T follicular helper cell (primary cell): ENCODE data around the gene NUDT17.
"Not testable (repeated sequence)": the region's sequence is repeated elsewhere in the genome, so short reads cannot be mapped to it uniquely, and the experiment has no call there.

ENCODE experiments used
- DNase-seq: peaks from one replicate; pipeline ENCODE4 v3.0.0-alpha.2; 2020; ENCODE audit warnings: low read depth
- total RNA-seq, 2 experiments: gene quantifications; one replicate each; lab custom pipeline; 2026; lab: John Stamatoyannopoulos, UW

Gene NUDT17, protein sequence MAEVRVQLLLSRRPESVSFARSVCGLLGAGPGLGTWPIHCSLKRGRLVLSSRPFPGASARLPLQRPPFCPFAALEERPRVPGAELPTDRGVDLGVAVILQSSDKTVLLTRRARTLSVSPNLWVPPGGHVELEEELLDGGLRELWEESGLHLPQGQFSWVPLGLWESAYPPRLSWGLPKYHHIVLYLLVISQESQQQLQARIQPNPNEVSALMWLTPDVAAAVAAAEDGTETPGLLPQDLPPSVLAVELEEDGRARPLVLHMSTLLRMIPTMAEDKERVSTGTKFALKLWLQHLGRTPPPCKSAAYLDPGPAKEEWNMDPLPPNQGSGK
- total RNA-seq = 1.4 to 5.1 reads per million in 2 experiments

DNA sequence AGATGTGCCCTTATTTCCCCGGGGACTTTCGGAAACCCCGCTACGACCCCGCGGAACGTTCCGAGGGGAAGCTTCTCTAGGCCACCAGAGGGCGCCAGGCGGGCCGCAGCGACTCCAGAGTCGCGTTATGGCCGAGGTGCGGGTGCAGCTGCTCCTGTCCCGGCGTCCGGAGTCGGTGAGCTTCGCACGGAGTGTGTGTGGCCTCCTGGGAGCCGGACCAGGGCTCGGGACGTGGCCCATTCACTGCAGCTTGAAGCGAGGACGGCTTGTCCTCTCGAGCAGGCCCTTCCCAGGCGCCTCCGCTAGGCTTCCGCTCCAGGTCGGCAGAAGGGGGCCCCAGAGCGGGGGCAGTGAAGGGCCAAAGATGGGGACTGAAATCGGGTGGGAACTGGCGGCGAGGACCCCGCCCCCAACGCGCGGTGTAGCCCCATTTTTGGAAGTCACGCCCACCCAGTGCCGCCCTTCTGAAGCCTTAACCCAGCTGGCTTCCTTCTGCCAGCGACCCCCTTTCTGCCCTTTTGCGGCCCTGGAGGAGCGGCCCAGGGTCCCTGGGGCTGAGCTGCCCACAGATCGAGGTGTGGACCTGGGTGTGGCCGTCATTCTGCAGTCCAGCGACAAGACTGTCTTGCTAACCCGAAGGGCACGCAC lies at the start of gene NUDT17:
TSS of gene NUDT17 (plus strand) at position 117 of the 648 bp plus-strand sequence. CDS start at position 128, 11 bp downstream.
- DNase-seq = peak; percentile 62

DNA sequence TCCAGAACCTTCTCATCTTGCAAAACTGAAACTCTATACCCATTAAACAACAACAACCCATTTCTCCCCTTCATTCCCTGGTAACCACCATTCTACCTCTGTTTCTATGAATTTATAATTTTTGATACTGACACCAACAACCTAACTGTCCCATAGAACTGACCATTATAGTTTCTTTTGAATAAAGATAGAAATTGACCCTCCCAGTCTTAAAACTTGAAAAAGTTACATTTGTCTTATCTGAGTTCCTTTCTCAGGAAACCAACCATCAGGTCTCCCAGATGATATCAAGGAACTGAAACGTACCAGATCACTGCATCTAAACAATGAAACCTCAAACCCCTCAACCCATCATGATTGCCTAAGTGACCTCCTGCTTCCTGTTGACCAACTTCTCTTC lies 48.7 kb upstream of the NUDT17 start:
- no peak for DNase-seq

DNA sequence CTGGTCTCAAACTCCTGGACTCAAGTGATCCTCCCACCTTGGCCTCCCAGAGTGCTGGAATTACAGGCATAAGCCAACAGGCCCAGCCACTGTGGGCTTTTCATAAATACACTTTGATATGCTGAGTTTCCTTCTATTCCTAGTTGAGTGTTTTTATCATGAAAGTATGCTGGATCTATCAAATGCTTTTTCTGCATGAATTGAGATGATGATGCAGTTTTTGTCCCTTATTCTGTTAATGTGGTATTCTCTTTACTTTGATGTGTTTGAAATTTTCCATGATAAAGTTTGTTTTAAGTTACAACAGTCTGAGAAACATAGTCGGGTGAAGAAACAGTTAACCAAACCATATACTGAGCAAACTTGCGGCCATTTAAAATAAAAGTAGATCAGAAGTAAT lies 45.6 kb upstream of the NUDT17 start:
- no peak for DNase-seq

DNA sequence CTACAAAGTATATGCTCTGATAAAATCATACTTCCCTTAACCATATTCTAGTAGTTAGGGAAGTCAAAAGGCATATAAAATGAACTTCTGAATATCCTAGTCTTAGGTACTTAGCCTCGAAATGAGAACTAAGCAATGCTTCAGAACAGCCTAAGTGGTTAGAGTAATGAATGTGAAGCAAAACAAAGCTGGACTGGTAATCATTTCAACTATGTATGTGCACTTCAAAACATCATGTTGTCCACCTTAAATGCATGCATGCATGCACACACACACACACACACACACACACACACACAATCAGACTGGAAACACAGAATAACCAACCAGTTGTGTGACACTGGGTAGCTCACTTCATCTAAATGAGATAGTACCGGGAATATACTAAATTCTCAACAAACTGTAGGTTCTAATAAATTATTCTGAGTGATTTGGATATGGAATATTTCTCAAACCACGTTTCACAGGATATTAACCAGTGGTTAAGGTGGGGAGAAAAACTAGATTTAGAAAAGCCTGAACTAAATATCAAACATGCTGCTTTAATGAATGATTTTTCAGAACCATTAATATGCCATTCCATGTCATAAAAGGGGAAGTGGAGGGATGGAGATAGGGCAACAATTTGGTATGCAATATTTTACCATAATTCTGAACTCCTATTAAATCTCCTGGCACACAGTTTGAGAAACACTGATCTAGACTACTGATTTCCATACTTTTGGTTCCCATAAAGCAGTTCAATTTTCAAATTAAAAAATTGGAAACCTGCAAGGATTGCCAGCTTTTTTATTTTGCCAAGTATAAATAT lies 41.0 kb upstream of the NUDT17 start:
- DNase-seq = no peak

DNA sequence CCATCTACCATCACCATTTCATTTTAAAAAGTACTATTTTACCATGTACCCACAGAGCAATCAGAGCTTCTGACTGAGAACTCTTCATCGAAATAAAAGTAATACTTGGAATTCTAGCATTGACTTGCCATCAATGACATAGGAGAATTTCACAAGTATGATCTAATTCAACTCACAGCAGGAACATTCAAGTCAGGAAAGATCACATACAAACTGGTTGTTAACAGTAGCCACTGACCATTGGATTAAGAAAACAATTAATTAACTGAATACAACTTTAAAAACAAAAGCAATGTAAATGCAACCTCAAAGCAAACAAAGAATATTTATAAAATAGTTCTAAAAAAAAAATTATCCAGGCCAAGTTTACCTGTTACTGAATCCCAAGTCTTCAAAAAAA lies 40.4 kb upstream of the NUDT17 start:
- DNase-seq = no peak

DNA sequence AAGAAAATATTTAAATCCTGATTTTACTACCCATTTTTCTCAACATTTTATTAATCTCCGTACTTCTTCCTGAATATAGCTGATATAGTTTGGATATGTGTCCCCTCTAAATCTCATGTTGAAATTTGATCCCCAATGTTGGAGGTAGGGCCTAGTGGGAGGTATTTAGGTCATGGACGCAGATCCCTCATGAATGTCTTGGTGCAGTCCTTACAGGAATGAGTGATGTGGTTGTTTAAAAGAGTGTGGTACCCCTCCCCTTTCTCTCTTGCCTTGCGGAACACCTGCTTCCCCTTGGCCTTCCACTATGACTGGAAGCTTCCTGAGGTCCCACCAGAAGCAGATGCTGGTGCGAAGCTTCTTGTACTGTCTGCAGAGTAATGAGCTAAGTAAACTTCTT lies 39.0 kb upstream of the NUDT17 start:
- DNase-seq = no peak

DNA sequence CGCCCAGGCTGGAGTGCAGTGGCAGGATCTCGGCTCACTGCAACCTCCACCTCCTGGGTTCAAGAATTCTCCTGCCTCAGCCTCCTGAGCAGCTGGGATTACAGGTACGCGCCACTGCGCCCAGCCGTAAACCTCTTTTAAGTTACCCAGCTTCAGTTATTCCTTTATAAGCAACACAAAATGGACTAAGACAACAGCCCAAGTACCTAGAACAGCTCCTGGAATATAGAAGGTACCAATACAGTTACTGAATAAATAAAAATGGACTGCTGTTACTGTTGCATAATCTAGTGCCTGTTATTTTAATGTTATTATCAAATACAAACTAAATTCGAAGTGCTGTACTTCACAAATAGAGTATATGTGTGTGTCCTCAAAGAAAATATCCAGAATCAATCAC lies 38.6 kb upstream of the NUDT17 start:
- no peak for DNase-seq

DNA sequence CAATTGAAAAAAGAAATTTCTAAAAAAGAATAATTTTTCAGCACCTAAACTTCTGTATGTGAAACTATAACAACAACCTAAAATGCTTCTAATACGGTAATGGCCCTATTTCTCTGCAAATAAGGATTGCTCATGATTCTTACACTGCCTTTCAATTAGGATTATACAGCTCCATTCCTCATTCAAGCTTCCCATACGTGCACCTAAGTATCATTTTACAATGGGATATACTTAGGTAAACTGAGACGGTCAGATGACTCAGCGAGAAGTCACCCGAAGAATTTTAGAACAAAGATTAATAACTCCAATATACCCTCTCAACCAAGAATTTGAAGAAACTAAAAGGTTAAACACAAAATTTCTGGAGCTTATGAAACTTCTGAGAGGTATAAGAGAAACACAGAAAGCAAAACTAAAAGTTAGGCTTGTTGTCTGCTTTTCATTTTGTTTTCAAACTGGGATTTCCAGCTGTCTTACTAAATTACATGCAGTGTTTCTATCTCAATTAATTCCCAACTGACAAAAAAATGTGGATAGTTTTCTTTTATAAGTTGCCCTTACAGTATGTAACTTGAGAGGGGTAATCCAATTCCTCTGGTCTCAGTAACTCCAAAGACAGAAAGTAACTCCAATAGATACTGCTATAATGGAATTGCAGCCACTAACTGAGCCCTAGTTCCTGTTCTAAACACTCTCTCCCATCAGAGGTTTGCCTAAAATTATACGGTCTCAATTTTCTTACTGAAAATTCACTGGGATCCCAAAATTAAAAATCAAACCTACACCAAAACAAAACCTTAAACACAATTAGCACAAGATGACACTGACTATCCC lies 32.2 kb upstream of the NUDT17 start:
- not testable (repeated sequence) for DNase-seq

DNA sequence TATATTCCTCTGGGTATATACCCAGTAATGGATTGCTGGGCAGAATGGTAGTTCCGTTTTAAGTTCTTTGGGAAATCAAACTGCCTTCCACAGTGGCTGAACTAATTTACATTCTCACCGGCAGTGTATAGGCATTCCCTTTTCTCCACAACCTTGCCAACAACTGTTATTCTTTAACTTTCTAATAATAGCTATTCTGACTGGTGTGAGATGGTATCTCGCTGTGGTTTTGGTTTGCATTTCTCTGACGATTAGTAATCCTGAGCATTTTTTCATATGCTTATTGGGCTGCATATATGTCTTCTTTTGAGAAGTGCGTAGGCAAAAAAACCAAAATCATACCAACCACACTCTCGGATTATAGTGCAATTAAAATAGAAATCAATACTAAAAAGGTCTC lies 27.3 kb upstream of the NUDT17 start:
- DNase-seq = not testable (repeated sequence)

DNA sequence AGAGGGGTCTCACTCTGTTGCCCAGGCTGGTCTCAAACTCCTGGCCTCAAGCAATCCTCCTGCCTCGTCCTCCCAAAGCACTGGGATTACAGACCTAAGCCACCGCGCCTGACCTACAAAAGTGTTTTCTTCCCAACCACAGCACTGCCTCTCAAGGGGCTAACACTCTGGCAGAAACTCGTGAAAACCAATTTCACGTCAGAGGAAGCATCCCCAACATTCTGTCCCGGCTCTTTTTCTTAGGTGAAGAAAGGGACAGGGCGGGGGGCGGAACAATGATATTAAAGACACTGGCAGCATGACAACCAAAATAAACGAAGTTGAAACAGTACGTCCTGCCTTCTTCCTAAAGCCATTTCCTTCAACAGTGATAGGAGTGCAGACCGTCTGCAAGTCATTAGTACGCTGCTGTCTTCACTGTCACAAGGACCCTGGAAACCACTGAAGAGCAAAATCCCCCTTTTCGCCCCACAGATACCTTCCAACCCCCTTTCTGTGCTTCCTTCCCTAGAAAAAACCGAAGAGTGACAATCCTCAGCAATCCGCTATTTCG lies 22.6 kb upstream of the NUDT17 start:
- not testable (repeated sequence) for DNase-seq

DNA sequence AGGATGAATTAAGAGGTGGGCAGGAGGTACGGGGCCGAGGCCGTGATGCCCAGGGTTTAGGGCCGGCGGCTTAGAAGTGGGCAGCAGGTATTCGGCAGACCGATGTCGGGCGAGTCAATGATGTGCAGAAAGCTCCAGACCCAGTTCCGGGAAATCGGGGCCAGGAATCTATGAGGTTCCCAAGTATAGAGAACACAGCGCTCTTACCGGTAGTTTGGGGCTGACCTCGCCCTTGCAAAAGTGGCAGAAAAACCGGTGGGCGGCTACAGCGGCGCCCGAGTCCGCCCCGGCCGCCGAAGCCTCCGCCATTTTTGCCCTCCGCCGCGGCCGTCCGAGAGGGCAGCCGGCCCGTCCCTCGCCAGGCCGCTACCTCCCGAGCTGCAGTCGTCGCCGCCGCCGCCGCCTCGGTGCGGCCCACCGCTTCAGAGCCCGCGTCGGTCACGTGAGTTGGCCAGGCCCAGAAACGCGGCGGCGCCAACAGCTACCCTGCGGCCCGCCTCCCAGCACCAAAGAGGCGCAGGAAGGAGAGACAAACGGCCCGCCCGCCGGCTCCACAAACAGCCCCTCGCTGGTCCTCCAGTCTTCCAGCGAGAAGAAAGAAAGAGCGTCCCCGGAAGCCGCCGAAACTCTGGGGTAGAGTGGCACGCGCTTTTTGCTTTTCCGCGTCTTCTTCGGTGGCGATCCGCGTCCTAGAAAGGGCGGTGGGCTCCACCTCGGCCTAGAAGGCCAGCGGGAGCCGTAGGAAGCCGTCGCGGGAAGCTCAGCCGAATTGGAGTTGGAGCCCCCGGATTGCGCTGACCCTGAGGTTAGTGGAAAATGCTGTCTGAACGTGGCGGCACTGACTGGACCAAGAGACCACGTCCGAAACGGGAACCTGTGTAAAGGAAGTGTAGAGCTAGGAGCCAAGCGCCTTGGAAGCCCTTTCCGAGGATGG lies 21.6 kb upstream of the NUDT17 start, which contains the start of the genes POLR3C and RNF115:
TSS of gene POLR3C (plus strand) at position 636 of the 934 bp plus-strand sequence. CDS start 1,577 bp downstream, outside the sequence.
TSS of gene RNF115 (minus strand) at position 531 of the 934 bp plus-strand sequence. CDS start at position 309, 222 bp downstream.
- DNase-seq = peak; percentile 81

DNA sequence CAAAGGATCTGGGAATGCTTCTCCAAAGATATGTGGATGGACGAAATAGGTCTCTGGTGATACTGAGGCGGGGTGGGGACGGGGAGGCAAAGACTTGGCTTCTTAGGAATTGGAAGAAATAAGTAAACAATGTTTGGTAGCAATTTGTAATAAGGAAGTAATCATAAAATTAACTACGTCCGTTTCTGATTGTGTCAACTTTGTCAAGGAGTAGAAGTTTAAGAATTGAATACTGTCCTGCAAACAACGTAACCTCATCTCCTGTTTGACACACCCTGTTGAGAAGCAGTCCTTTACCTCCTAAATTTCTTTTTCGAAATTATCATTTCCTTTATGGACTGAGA lies 21.0 kb upstream of the NUDT17 start:
- DNase-seq = no peak

DNA sequence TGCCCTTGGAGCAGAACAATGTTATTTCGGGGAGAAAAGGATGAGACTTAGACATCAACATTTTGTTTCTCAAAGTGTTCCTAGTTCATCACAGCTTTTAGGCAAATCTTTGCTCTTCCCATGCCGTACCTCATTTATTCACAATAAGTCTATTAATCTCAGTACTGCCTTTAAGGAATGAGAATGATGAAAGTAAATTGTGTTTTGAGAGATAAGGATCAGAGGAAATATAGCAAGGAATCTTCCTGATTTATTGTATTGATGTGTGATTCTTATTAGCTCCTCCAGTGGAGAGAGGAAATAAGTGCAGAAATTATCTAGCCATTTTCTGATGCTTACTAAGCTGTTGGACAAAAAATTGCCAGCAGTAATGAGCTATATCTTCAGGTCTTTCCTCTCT lies 19.4 kb upstream of the NUDT17 start:
- no peak for DNase-seq

DNA sequence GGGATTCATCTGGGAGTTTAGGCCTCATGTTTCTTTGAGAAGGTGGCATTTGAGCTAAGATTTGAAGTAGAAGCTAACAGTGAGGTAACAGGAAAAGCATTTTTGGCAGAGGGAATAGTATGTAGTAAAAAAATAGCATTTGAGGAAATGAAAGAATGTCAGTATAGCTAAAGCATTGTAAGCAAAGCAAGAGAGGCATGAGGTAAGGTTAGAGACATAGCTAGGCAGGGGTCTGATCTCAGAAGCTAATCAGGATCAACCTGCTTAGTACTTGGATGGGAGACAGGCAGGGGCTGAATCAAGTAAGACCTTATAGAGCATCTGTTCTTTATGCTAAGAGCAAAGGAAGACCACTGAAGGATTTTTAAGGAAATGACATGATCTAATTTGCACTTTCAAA lies 17.5 kb upstream of the NUDT17 start:
- DNase-seq = no peak

DNA sequence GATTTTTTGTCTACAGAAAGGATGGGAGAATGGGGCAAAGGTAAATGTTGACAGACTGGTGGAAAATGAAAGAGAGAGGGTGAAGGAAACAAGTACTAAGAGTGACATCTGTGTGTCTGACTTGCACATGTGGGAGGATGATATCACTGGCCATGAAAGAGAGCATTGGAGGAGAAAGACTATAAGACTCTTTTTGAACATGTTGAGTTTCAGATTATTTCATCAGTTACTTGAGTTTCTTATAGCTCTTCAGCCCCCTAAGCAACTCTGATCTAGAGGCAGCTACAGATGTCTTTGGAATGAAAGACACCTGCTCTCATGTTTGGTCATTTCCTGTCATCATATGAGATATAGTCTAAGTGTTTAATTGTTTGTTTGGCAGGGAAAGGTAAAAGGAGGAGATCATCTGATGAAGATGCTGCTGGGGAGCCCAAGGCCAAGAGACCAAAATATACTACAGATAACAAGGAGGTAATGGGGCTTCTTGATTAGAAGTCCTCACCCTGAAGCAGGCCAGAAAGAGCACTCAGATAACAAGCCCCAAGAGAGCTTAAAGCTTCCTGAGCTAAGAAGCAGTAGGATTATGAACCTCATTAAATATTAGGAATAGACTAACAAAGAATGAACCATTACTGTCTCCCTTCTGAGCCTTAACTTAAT lies 16.9 kb upstream of the NUDT17 start:
- no peak for DNase-seq

DNA sequence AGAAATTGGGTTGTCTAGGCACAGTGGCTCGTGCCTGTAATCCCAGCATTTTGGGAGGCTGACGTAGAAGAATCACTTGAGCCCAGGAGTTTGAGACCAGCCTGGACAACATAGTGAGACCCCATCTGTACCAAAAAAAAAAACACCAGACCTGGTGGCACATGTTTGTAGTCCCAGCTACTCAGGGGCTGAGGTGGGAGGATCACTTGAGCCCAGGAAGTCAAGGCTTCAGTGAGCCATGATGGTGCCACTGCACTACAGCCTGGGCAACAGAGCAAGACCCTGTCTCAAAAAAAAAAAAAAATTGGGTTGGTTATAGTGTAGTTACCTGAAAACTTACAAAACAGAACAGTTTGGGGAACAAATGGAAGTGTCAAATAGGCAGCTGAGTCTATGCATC lies 14.6 kb upstream of the NUDT17 start:
- DNase-seq = not testable (repeated sequence)

DNA sequence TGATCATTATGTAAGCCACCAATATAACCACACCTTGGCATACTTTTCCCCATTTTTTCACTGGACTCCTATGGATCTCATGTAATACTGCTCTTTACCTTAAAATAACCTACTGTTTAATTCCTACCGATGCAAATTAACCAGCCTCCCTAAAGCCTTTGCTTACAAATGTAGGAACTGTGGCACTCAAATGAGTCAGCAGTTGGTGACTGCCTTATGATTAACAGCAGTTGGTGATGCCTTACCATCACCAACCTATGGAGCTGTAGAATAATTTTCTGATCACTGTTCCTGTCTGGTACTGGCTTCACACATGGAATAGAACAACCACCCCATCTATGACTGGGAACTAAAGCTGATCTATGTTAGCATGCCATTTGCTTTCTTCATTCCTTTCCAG lies 7.8 kb upstream of the NUDT17 start:
- DNase-seq = no peak

DNA sequence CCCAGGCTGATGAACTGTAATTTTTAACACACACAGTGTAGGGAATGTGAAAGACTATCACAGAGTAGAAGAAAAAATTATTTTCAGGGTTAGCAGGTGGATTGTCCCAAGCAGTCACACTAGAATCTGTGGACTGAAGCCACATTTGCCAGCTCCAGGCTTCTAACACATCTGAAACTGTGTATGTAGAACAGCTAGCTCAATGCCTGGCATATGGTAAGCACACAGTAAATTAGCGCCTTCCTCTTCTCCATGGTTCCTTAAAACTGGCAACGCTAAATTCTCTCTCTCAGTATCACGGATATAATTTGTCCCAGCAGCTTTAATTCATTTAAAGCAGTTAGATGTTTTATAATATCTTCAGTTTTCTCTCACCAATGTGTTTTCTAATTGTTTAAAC lies 2.4 kb upstream of the NUDT17 start:
- DNase-seq = no peak

DNA sequence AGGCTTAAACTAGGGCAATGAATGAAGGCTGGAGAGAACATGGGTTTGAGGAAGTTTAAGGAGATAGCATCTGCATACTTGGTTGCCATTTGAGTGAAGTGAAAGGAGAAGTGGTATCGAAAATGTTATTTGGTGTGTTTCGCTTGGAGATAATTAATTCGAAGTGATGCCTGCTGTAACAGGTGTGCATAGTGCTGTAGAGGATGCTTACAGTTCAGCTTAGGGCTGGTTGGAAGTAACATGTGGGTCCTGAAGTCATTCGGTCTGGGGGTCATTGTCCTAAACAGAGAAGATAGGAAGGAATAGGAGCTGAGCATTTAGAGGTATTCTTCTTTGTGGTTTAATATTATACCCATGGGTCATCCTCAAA lies 301 bp upstream of the NUDT17 start:
- no peak for DNase-seq

DNA sequence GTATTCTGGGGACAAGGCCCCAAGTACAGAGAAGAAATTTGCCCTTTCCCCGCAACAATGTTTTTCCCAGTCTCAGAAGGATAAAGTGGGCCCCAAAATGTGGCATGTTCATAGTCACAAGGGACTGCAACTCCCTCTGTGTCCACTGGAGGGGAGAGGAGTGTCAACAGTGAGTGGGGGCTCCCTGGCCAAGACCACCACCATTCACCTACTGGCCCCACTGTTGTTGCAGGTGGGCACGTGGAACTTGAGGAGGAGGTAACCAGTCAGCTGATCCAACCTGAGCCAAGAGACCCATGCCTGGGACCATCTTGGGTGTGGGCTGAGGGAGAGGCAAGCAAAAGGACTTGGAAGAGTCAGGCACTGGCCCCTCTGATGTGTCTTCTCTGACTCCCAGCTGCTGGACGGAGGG lies 777 bp downstream of the NUDT17 start:
- DNase-seq = no peak
